ENCODE data around the gene OSBPL2. TPM values are rescaled to one million over a fixed set of nuclear protein-coding genes. Genes with fewer than 3 reads are reported as not detected.

The OSBPL2 gene
- total and polyA plus RNA-seq, 9 of the 15 experiments (the other 6 are each of a cell fraction or from before 2014, with no cell fraction given) = 2.5 to 25.6 (median 14.1) TPM

DNA sequence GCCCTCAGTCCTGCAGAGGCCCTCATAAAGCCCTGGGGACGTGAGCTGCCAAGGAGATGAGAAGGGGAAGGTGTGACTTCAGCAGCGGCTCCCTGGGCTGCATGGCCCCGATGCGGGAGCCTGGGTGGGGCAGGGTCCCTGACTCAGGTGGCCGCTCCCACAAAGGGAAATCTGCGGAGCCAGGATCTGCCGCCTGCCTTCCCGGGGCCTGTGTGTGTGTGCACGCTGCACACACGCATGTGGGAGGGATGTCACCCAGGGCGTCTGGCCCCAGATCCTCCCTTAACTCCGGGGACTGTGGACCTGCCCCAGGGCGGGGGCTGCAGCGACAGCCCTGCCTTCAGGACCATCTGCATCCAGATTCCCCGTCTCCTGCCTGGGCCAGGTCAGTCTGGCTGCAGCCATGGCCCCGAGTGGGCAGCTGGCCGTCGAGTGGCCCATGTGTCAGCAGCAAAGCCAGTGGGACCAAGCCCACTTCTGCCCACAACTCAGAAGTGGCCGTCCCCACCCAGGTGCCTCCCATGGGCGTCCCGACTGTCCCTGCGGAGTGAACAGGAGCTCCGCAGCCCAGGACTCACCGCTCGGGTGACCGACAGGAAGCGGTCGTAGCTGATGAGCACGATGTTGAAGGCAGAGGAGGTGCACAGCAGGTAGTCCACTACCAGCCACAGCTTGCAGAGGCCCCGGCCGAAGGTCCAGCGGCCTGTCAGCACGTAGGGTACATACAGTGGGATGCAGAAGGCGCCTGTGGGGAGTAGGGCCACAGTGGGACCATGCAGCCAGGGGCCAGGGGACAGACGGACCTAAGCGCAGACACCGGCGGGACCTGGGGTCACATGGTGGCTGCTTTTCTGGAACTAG, 20.2 kb upstream of the OSBPL2 start (continued):
- TF ChIP-seq SIRT6 (IDR thresholded peaks at IDR 0.05; ENCODE audit: low read depth, low read length) = no peak
- TF ChIP-seq LARP7 (IDR thresholded peaks at IDR 0.05) = no peak

GRCh38 chr20:62219101-62219991, 19.0 kb upstream of the OSBPL2 start:
- Histone ChIP-seq H3K27ac (ENCODE audit: extremely low read depth, low read depth, low read length) (no peak overlapping the region), H3K9ac (ENCODE audit: insufficient read depth in 1 of 2, low read depth in 2 of 2, low read length in 2 of 2) (no peak overlapping the region), H4K20me1 (replicated peaks; ENCODE audit: control insufficient read depth, insufficient read depth, low read length) (peaks cover 16% of the 10 kb centered on the region), H3K36me3 (ENCODE audit: control insufficient read depth, insufficient read depth, low read length) (no peaks in the 10 kb centered on the region), H3K4me3 (no peak overlapping the region; the same call in 1 of the 2 replicates), H3K9me1 (ENCODE audit: control insufficient read depth, insufficient read depth, low read length) (no peaks in the 10 kb centered on the region), H3K79me2 (ENCODE audit: control insufficient read depth, insufficient read depth, low read length) (no peaks in the 10 kb centered on the region), H3K27me3 (ENCODE audit: control insufficient read depth in 2 of 2, insufficient read depth in 2 of 2, low read length in 2 of 2) (peaks cover 50 to 82% of the 10 kb centered on the region in 2 experiments; a peak in 4 of 5 replicates), H2AFZ (ENCODE audit: low read depth, low read length) (no peak overlapping the region), H3K9me3 (replicated peaks; ENCODE audit: control insufficient read depth, insufficient read depth, low read depth, low read length) (no peaks in the 10 kb centered on the region), H3K4me1 (replicated peaks in 1 of 2; ENCODE audit: control insufficient read depth in 2 of 2, insufficient read depth in 2 of 2, low read length in 2 of 2) (peaks cover 0 to 64% of the 10 kb centered on the region in 2 experiments; a peak in 2 of 5 replicates), H3K4me2 (ENCODE audit: insufficient read depth, low read length) (no peak overlapping the region)
- 6% methylated on average over 55 of the region's 84 CpGs for WGBS (ENCODE audit: insufficient coverage, low coverage, missing lambda C conversion rate)
- intact Hi-C loops (cut with micrococcal nuclease) = no loop called here
- no TSS peak for BruUV-seq (replicated peaks)
- CTCF ChIA-PET (ENCODE audit: low intra/inter-chr PET ratio) = no interaction called here
- TF ChIP-seq ILF3 (IDR thresholded peaks at IDR 0.05; ENCODE audit: borderline replicate concordance) (no peak), E2F6 (IDR thresholded peaks at IDR 0.05; ENCODE audit: borderline replicate concordance in 1 of 2, extremely low read depth in 1 of 2, insufficient read depth in 1 of 2, insufficient read length in 1 of 2, low read depth in 1 of 2, low read length in 1 of 2, poor library complexity in 1 of 2, severe bottlenecking in 1 of 2) (peak in 1 of 2 experiments; percentile 9), PCBP1 (IDR thresholded peaks at IDR 0.05; ENCODE audit: low read depth, low read length, poor library complexity, severe bottlenecking) (peak; percentile 57), ETS1 (conservative IDR thresholded peaks at IDR 0.05; ENCODE audit: control insufficient read depth, low read depth, low read length) (no peak), SMAD3 (CRISPR knock-in tag; conservative IDR thresholded peaks at IDR 0.05) (no peak), CTCFL (IDR thresholded peaks at IDR 0.05; ENCODE audit: borderline replicate concordance, insufficient read depth, low read depth, low read length, poor library complexity, severe bottlenecking) (no peak), EP400 (IDR thresholded peaks at IDR 0.05) (no peak)
- DNase-seq (ENCODE audit: extremely low read depth in 1 of 4, low spot score in 3 of 4) = no peak
- no peak for FAIRE-seq
- POLR2A ChIA-PET = interaction anchor here (1.8 kb wide), 1 partner anchor 10 kb away, joined by 5 read pairs; no protein-coding TSS in a partner anchor
- ATAC-seq = peak; percentile 7; the same call in 1 of the 3 replicates
- in situ Hi-C loops (cut with MboI) = no loop called here

All from K562 (cell line).